ENCODE data around the gene IQCC. TPM values are rescaled to one million over a fixed set of nuclear protein-coding genes. Genes with fewer than 3 reads are reported as not detected.

Gene IQCC
- polyA plus RNA-seq, 3 donors from 2014 or later, result 0.29 to 0.85 TPM; not detected in 1

Other genes starting within 250 kb of the IQCC start
- 100 to 1,000 TPM in 1 of 3 donors, 10 to 100 TPM in 2; 74.0 to 121 (median 86.1) TPM for gene KHDRBS1, start 191.8 kb upstream of the IQCC start, polyA plus RNA-seq
- gene TMEM39B, start 132.7 kb upstream of the IQCC start, polyA plus RNA-seq, result 1 to 10 TPM in 2 of 3 donors, under 1 TPM in 1; 0.94 to 2.3 (median 2.0) TPM
- gene KPNA6, start 97.6 kb upstream of the IQCC start, polyA plus RNA-seq, result 10 to 100 TPM; 20.7 to 36.8 (median 21.2) TPM
- gene TXLNA, start 26.0 kb upstream of the IQCC start, polyA plus RNA-seq, result 10 to 100 TPM; 14.5 to 33.4 (median 18.5) TPM
- 10 to 100 TPM; 61.2 to 67.1 (median 65.5) TPM for gene CCDC28B, start 5.1 kb upstream of the IQCC start, polyA plus RNA-seq
- gene DCDC2B, start 3.4 kb downstream of the IQCC start, polyA plus RNA-seq, result not detected
- 10 to 100 TPM in 1 of 3 donors, 1 to 10 TPM in 2; 6.7 to 14.3 (median 9.8) TPM for gene TMEM234, start 16.7 kb downstream of the IQCC start, polyA plus RNA-seq
- gene EIF3I, start 16.7 kb downstream of the IQCC start, polyA plus RNA-seq, result 100 to 1,000 TPM; 189 to 313 (median 197) TPM
- gene FAM167B, start 41.6 kb downstream of the IQCC start, polyA plus RNA-seq, result under 1 TPM in 2 of 3 donors, not detected in 1; 0.28 to 0.53 TPM
- gene LCK, start 45.6 kb downstream of the IQCC start, polyA plus RNA-seq, result 1,000 to 10,000 TPM in 1 of 3 donors, 100 to 1,000 TPM in 2; 561 to 1,013 (median 704) TPM
- gene HDAC1, start 86.4 kb downstream of the IQCC start, polyA plus RNA-seq, result 100 to 1,000 TPM; 151 to 195 (median 169) TPM
- 10 to 100 TPM; 20.5 to 46.9 (median 27.7) TPM for gene MARCKSL1, start 130.6 kb downstream of the IQCC start, polyA plus RNA-seq
- gene FAM229A, start 156.8 kb downstream of the IQCC start, polyA plus RNA-seq, result under 1 TPM in 2 of 3 donors, not detected in 1; 0.09 to 0.17 TPM
- gene TSSK3, start 156.9 kb downstream of the IQCC start, polyA plus RNA-seq, result 1 to 10 TPM in 1 of 3 donors, not detected in 2; 2.7 TPM
- 10 to 100 TPM; 33.9 to 50.3 (median 37.4) TPM for gene BSDC1, start 188.8 kb downstream of the IQCC start, polyA plus RNA-seq

Data from immature natural killer cell (primary cell).